Activated CD4-positive, alpha-beta T cell treated with anti-CD3 and anti-CD28 coated beads, Interleukin-2, amount 50 U/mL, for 16 hours (primary cell): Measurements from ENCODE around the gene ARRB1.
"Not testable (repeated sequence)": the region's sequence is repeated elsewhere in the genome, so short reads cannot be mapped to it uniquely, and the experiment has no call there.

Experiments
- DNase-seq: peaks from one replicate; pipeline ENCODE4 v3.0.0-alpha.2; 2020

Gene ARRB1

DNA sequence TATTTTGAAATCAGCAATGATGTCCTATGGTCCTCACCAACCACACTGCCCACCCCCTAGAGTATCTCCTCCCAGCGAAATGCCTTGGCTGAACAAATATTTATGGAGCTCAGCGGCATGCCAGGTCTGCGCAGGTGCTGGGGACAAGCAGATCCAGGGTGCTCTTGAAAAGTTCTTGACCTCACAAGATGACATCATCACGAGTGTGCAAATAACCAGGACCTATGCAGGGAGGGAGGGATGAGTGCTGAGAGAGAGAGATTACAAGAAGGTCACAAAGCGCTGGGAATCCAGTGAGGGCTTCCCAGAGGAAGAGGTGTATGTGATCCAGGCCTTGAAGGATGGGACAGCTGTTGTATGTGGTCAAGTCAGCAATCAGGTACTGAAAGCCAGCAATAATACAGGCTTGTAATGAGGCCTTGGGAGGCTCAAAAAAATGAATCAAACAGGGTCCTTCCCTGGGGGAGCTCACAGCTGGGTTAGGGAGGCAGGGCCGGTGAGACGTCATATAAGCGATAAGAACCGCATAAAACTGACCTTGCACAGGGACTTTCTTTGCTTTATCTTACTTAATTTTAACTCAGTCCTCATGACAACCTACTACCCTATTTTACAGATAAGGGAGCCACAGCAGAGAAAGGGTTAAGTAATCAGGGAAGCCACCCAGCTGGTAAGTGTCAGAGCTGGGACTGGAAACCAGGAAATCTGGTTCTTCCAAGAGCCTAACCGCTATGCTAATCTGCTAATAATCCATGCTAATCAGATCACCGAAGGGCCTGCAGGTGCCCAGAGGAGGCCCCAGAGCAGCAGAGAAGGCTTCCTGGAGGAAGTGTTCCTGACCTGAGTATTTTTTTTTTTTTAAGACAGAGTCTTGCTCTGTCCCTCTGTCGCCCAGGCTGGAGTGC is 8.2 kb downstream of the ARRB1 start:
- no peak for DNase-seq

DNA sequence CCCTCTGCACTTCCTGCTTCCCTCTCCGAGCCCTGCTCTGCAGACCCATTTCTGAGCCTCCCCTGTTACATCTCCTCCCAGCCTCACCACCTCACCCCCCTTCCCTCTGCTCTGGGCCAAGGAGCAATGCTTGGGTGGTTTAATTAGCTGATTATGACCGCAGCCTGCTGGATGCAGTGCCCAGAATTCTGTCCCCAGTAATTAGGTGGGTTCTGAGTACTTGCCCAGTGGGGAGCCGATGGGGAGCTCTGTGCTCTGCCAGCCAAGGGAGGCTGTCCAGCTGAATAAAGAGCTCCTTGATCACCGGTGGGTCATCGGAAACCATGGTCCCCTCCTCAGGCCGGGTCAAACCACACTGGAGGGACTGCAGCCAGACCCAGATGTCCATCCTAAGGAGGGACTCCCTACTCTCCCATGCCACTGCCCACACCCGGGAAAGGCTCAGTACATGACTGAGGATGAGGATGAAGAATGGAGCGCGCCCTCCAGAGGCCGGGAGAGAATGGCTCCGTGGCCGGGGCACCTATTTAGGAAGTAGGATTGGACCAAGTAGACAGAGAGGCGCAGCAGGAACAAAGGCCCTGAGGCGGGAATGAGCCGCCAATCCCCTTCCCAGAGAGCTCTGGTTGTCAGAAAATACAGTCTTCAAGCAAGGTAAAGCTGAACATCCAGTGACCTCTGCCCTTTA is 9.1 kb downstream of the ARRB1 start:
- no peak for DNase-seq

DNA sequence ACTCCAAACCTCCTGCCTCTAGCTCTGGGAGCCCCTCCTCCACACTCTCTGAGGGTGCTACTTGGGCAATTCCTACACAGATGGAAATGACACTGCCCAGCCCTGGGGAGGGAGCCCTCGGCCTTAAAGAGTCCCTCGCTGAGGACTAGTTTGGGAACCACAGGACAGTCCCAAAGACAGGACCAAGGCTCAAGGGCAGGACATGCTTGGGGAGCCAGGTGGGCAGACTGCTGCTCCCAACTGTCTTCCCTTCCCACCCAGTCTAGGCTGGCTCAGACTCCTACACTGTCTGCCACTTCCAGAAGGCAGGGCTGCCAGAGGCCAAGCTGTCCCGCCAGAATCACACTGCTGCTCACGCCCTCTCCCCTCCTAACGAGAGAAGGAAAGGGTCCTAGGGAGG is 9.8 kb downstream of the ARRB1 start:
- DNase-seq = no peak

DNA sequence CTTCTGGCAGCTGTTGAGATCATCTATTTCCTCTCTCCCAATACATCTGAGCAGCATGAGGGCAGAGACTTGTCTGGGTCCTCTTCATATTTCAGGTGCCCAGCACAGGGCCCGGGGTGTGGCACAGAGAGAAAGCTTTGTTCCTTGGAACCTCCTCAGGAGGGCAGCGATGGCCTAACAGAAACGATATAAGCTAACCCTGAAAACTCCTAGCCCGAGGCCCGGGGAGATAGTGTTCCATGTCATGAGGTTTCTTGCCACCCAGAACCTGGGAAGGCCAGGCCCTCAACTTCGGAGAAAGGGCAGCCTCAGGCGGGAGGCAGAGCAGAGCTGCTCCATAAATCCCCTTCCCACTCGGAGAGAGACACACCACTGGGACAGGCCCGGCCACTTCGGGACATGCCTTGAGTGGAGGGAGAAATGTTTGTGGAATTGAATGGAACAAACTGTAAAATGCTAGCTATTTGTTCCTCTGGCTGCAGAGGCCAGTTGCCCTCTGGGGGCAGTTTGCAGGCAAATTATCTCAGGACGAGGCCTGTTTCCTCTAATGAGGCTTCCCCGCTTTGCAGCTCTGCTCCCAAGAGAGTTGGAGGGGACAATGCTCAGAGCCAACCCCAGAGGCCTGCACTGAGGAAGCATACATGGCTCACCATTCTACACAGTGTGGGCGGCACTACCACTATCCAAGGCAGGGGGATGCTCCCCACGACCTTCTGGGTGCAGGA is 11.6 kb downstream of the ARRB1 start:
- no peak for DNase-seq

DNA sequence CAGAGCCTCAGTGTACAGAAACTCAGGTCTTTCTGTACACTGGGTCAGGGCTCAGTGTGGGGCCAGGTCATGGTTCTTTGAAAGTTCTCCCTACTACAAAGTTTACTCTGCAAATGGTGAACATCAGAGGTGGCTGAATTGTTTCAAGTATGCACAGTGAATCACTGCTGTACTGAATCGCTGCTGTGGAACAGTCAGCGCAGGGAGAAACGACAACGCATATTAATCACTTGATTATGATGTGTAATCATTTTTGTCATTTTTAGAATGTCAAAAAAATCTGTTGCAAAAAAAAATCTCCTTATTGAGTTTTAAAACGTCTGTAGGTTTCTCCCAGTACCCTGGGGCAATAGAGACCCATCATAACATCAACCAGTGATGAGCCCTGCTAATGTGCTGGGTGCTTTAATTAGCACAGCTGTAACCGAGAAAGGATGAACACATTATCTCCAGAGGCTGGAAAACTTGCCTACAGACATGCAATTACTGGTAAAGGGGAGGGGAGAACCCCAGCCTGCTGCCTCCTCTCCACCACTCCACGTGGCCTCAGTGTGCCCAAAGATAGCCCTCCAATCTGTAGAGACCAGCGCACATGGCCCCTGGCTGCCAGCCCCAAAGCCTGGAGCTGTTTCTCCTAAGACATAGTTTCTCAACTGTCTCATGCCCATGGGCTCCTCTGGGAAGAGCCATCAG is 12.8 kb downstream of the ARRB1 start:
- DNase-seq = no peak

DNA sequence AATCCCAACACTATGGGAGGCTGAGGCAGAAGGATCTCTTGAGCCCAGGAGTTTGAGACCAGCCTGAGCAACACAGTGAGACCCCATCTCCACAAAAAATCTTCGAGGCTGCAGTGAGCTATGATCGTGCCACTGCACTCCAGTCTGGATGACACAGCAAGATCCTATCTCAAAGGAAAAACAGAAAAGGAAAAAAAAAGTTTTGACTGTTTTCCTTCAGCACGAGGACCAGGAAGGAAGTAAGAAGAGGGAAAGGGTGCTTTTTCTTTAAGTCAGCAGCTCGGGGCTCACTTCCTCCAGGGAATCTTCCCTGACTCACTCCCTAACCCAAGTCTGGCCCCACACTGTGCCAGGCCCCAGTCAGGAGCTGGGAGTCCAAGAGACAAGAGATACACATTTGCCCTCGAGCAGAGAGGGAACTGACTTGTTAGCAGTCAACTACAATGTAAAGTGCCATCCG is 14.2 kb downstream of the ARRB1 start:
- no peak for DNase-seq

DNA sequence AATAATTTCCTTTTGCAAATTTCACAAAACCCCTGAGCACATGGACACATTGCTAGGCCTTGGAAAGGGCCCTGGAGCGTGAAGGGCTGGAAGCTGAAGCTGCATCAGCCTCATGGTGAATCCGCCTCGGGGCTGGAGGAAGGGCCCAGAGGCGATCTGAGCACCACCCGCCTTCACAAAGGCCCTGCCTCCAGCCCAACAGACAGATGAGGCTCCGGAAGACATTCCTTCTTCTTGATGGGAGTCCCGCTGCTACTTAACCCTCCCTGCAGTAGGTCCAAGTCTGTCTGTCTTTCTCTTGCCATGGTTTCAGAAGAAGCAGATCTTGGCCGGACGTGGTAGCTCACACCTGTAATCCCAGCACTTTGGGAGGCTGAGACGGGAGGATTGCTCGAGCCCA is 16.5 kb downstream of the ARRB1 start:
- no peak for DNase-seq

DNA sequence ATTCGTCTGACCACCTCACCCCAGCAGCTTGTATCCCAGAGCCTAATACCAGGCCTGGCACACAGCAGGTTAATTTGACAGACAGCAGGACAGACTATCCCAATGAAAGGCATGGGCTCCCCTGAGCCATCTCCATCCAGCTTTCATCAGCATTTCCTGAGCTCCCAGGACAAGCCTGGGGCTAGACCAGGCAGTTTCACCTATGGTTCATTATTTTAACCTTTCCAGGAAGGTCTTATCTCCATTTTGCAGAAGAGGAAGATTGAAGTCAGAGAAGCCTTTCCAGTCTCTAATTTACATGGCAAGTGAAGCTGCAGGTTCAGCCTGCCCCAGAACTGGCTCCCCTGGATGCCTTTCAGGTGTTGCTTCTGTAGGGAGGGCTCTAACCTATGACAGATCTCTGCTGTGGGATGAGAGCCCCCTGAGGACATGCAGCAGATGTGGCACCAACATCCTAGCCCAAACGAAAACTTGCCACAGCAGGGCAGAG is 17.0 kb downstream of the ARRB1 start:
- DNase-seq = no peak

DNA sequence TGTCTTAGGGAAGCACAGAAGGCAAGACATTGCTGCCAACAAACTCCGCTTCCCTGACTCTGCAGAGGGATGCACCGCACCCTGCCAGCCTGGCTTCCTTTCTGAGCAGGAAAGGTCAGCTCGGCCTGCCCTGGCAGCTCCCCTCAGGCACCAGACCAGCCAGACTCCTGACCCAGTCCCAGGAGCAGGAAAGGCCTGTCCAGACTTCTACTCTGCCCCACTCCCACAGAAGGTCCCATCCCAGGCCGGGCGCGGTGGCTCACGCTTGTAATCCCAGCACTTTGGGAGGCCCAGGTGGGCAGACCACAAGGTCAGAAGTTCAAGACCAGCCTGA is 17.7 kb downstream of the ARRB1 start:
- no peak for DNase-seq

DNA sequence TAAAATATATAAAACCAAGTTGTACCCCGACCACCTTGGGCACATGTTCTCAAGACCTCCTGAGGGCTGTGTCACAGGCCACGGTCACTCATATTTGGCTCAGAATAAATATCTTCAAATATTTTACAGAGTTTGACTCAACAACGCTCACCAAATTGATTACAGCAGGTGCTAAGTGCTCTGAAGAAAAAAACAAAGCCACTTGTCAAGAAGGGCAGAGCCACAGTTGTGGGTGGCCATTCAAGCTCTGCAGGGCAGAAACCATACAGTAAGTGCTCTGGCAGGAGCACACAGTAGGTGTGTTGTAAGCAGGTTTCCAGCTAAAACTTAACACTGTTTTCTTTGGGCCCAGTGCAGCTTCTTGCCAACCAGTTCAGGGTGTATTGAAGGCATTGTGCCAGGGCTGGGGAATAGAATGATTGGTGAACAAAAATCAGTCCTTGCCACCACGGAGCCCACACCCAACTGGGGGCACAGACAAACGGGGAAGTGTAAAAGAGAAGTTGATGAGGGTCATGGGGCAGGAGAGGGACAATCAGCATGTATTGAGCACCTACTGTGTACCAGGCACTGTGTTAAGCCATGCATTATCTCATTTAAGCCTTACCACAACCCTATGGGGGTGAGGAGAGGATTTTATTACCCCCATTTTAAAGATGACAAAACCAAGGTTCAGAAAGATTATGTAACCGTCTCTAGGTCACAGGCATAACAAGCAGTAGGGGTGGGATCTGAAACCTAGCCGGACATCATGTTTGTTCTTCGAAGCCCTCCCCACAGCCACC is 18.2 kb downstream of the ARRB1 start:
- DNase-seq = no peak

DNA sequence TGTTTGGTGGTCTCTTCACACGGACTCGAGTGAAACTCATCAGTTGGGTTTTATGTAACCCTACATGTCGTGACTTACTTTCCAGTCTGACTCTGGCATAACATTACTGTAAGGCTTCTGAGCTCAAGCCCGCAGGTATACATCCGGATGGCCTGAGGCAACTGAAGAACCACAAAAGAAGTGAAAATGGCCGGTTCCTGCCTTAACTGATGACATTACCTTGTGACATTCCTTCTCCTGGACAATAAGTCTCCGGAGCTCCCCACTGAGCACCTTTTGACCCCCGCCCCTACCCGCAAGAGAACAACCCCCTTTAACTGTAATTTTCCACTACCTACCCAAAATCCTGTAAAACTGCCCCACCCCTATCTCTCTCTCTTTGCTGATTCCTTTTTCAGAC is 19.7 kb downstream of the ARRB1 start:
- DNase-seq = not testable (repeated sequence)

DNA sequence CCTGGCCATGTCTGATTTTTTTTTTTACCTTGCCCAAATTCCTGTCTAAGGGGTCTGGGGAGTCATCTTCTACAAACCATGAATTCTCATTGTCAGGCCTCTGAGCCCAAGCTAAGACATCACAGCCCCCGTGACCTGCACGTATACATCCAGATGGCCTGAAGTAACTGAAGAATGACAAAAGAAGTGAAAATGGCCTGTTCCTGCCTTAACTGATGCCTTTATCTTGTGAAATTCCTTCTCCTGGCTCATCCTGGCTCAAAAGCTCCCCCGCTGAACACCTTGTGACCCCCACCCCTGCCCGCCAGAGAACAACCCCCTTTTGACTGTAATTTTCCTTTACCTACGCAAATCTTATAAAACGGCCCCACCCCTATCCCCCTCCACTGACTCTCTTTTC is 20.2 kb downstream of the ARRB1 start:
- not testable (repeated sequence) for DNase-seq

DNA sequence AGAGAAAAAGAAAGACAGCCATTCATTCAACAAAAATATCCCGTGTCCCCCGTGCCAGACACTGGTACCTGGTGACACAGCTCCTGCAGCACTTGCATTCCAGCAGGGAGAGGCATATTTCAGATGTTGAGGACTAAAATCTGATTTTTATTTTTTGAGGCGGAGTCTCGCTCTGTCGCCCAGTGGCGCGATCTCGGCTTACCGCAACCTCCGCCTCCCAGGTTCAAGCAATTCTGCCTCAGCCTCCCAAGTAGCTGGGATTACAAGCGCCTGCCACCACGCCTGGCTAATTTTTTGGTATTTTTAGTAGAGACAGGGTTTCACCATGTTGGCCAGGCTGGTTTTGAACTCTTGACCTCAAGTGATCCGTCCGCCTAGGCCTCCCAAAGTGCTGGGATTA is 20.6 kb downstream of the ARRB1 start:
- DNase-seq = not testable (repeated sequence)

DNA sequence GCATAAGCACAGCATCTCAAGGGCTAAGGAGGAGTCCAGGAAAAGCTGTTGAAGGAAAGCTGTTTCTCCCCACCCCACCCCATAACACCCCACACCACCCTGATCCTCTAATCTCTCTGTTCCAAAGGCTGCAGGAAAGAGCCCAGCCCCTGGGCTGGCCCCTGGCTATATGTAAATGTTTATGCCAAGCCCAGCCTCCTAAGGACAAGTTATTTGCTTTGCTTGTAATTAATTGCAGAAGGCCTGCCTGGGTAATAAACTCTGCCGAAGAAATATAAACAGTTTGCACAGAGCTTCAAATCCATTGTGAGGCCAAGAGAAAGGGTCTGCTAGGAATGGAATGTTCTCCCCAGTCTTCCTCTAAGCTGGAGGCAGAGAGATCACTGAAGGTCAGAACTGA is 21.2 kb downstream of the ARRB1 start:
- no peak for DNase-seq

DNA sequence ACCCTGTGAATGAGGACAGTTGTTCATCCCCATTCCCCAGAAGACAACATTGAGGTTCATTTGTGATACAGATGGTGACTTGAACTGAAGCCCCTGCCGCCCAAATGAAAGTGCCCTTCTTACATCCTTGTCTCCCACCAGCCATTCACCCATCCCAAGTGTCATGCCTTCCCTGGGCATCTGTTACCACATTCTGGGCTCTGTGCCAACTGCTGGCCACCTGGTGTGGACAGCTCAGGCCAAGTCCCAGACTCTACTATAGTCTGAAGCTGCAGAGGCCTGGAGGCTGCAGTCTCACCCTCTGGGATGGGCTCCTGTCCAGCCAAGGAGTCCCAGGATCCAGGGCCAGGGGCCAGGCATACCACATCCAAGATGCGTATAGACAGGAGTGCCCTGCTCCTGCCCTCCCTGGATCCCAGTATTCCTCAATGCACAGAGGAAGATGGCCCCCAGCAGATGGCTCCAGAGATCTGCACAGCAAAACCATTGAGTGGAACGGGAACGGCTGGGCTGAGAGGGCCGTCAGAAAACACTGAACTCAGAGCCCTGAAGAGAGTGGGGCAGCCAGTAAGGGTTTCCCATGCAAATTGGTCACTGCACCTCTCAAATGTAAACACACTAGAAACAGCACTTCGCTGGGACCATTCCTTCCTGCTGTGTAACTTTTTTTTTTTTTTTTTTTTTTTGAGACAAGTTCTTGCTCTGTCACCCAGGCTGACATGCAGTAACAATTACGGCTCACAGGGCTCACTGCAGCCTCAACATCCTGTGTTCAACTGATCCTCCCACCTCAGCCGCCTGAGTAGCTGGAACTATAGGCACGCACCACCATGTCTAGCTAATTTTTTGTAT is 22.8 kb downstream of the ARRB1 start:
- peak; percentile 67 for DNase-seq

DNA sequence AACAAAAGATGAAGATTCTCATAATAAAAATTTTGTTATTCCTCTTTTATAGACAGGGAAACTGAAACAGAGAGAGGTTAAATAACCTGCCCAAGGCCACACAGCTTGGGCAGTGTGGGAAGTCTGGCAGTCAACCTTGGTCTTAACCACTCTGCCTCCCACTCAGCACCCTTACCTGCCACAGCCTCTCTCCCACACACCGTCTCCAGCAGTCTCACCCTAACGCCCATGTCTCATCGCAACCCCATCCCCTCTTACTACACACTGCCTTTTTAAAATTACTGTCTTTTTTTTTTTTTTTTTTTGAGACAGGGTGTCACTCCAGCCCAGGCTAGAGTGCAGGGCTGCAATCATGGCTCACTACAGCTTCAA is 25.0 kb downstream of the ARRB1 start:
- no peak for DNase-seq

DNA sequence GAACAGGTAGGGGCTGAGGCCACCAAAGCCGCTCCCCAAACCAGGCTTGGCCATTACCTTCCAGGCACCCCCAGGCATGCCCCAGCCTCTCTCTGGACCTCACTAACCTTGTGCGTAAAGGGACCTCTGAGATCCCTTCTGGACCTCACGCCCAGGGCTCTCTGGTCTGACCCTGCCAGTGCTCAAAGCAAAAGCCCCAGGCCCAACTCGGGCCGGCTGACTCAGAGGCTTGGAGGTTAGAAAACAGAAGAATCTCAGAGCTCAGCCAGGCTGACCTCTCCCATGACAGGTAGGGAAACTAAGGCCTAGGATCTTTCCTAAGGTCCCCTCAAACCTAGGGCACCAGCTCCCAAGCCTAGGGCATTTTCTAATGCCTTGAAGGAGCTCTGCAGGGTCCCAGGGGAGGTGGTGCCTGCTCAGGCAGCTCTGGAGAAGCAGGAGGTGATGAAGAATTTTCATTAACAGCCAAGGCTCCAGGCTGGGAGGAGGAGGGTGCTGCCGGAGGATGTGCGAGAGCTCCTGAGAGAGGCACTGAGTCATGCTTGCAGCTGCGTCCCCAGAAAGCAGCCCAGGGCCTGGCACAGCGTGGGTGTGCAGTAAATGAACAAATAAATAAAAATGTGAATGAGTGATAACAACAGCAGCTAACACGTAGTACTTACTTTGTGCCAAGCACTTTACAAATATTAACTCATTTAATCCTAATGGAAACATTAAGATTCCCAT is 25.6 kb downstream of the ARRB1 start:
- DNase-seq = peak; percentile 71

DNA sequence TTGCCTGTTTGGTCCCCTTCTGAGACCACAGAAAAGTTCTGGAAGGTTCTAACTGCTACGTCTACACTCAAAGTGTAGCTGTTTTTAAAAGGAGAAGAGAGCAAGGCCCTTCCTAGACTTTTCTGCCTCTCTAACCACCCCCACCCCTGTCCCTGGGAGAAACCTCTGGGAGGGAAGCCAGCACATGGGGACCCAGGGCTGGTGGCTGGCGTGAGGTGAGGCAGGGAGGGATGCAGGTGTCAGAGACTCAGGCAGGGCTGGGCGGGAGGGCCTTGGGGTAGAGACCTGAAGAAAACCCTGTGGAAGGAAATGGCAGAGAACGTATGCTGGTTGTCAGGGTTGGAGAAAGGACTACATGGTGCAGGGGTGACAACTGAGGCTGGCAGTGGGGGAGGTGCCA is 26.7 kb downstream of the ARRB1 start:
- DNase-seq = no peak

DNA sequence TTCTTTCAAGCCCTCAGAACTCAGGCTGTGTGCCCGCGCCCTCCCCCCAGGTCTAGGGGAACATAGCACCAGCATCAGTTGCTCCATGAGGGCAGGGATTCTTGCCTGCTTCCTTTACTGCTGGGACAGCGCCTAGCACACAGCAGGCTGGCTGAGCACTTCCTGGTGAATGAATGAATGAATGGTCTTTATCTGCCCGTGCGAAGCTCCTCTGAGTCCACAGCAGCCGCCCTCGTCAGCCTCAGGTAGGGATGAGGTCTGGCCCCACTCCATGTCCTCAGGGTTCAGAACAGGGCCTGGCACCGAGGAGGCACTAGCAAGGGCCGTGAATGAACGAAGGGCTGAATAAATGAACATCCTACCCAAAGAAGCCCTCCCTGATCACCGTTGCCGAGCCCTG is 27.3 kb downstream of the ARRB1 start:
- DNase-seq = no peak

DNA sequence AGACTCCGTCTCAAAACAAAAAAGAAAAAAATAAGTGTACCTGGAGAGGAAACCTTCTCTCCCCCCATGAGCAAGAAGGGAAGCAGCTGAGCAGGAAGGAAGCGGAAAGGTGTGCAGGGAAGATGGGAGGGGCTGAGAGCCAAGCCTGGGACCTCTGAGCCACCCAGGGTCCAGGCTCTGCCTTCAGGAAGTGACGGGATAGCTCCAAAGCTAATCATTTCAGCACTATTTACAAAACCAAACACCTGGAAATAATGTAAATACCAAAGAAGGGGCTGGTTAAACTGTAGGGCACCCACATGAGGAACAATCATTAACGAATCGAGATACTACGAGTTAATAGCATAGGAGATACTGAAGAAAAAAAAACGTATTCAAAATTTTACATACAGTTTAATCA is 27.9 kb downstream of the ARRB1 start:
- DNase-seq = no peak

DNA sequence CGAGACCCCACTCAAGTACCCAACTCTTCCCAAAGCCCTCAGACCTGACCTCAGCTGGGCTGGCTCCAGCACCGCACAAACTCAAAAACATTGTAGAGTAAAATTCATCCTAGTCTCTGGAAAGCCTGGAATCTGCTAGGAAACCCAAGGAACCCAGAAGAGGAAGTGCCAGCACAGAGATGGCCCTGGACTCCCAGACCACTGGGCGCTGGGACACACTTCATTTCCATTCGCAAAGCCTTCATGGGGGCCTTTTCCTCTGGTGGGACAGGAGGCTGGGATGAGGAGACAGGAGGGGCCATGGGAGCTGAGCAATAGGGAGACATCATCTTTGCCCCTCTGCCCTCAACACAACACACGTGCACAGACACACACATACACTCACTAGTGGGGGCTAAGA is 30.8 kb downstream of the ARRB1 start:
- no peak for DNase-seq
